GM20000 (cell line): ENCODE data around the gene STAC3.

Experiments used
- DNase-seq: peaks from one replicate; pipeline ENCODE4 v3.0.0; 2012; ENCODE audit warnings: low spot score
- CTCF ChIP-seq: IDR thresholded peaks from 2 replicates; pipeline ENCODE4 v1.5.1; 2012; ENCODE audit warnings: mild to moderate bottlenecking, control low read depth; ENCODE audit errors: extremely low read depth, missing control alignments

Gene STAC3

GRCh38 chr12:57201631-57202030 is 49.4 kb downstream of the STAC3 start:
- no peak for TF ChIP-seq CTCF
- DNase-seq = no peak

GRCh38 chr12:57201219-57201618 is 49.8 kb downstream of the STAC3 start:
- DNase-seq = no peak
- no peak for TF ChIP-seq CTCF

GRCh38 chr12:57200497-57200896 is 50.5 kb downstream of the STAC3 start:
- TF ChIP-seq CTCF = no peak
- no peak for DNase-seq

- TF ChIP-seq CTCF = no peak
- no peak for DNase-seq
Observed at GRCh38 chr12:57199191-57199590, 51.8 kb downstream of the STAC3 start.

GRCh38 chr12:57198329-57198728 is 52.7 kb downstream of the STAC3 start:
- no peak for DNase-seq
- TF ChIP-seq CTCF = no peak

GRCh38 chr12:57196956-57197355 is 54.0 kb downstream of the STAC3 start:
- DNase-seq = no peak
- no peak for TF ChIP-seq CTCF

GRCh38 chr12:57196439-57196838 is 54.5 kb downstream of the STAC3 start:
- TF ChIP-seq CTCF = no peak
- DNase-seq = no peak
